Panc1 (cell line): Measurements from ENCODE around the gene LZTFL1. TPM values are rescaled to one million over a fixed set of nuclear protein-coding genes. Genes with fewer than 3 reads are reported as not detected.

Experiments used
- ATAC-seq: fragments of 200-7000 bp; cut with Tn5 transposase; 2 replicates; pipeline ENCODE4 v1.9.1; 2020; ENCODE audit warnings: mild to moderate bottlenecking, moderate library complexity
- BruUV-seq: library from RNA; stranded (reverse); fragments of 400-500 nt; replicated peaks from 2 replicates; lab custom pipeline; 2021; lab: Mats Ljungman, UMichigan
- CTCF ChIA-PET: fragments of 300-600 bp; sonication (Branson Sonifier 250); formaldehyde crosslinking; loops from one replicate; lab custom pipeline; 2022; ENCODE audit warnings: antibody characterized with exemption; lab: Charles Lee
- POLR2A ChIA-PET: fragments of 300-600 bp; sonication (Branson Sonifier 250); formaldehyde crosslinking; loops from one replicate; lab custom pipeline; 2022; ENCODE audit warnings: antibody characterized with exemption; lab: Charles Lee
- DNase-seq: peaks from one replicate; pipeline ENCODE4 v3.0.0-alpha.2; 2010; ENCODE audit warnings: low read depth, low spot score
- H3K27ac ChIP-seq: 2 replicates; pipeline ENCODE4 v1.5.1; 2011; ENCODE audit warnings: mild to moderate bottlenecking, low read length, inconsistent platforms
- H3K27me3 ChIP-seq: fragments of 200-500 bp; sonication (Bioruptor generic); 2 replicates; pipeline ENCODE4 v1.6.0; 2014; ENCODE audit warnings: low read length, inconsistent platforms; ENCODE audit not compliant: control insufficient read depth, insufficient read depth
- H3K36me3 ChIP-seq: fragments of 200-500 bp; sonication (Bioruptor generic); 2 replicates; pipeline ENCODE4 v1.5.1; 2014; ENCODE audit warnings: inconsistent platforms, mild to moderate bottlenecking, low read length, moderate library complexity; ENCODE audit not compliant: control insufficient read depth, insufficient read depth
- H3K4me1 ChIP-seq: 2 replicates; pipeline ENCODE4 v1.5.1; 2011; ENCODE audit warnings: inconsistent platforms, mild to moderate bottlenecking, low read length, moderate library complexity; ENCODE audit not compliant: control insufficient read depth, insufficient read depth
- H3K4me3 ChIP-seq, 2 experiments: 2 replicates each; pipeline ENCODE4 v1.5.1; 2011 to 2012; ENCODE audit warnings: low read depth in 2 of 2, low read length in 2 of 2, mild to moderate bottlenecking in 2 of 2, inconsistent platforms in 1 of 2, moderate library complexity in 1 of 2
- H3K9me3 ChIP-seq: fragments of 200-500 bp; sonication (Bioruptor generic); 2 replicates; pipeline ENCODE4 v1.5.1; 2014; ENCODE audit warnings: low read depth, mild to moderate bottlenecking, inconsistent platforms, low read length, moderate library complexity; ENCODE audit not compliant: control insufficient read depth, insufficient read depth
- POLR2AphosphoS5 ChIP-seq: IDR thresholded peaks from 2 replicates; pipeline ENCODE4 v1.6.1; 2012; ENCODE audit warnings: mild to moderate bottlenecking, low read depth, low read length, moderate library complexity
- SIN3A ChIP-seq: IDR thresholded peaks from 2 replicates; pipeline ENCODE4 v1.6.1; 2012; ENCODE audit warnings: low read depth, mild to moderate bottlenecking, low read length, moderate library complexity, borderline replicate concordance; ENCODE audit not compliant: insufficient read depth
- TCF7L2 ChIP-seq: IDR thresholded peaks from 2 replicates; pipeline ENCODE4 v1.6.1; 2011; ENCODE audit warnings: mild to moderate bottlenecking, low read depth, low read length, inconsistent platforms
- in situ Hi-C: cut with HindIII; loops from 2 replicates; pipeline ENCODE4 v1.10.0; 2016; ENCODE audit warnings: low sequenced_read_pairs, low pct_unique_long_range_greater_than_20kb
- intact Hi-C: fragments of 100-400 bp; cut with micrococcal nuclease; formaldehyde crosslinking; loops from one replicate; pipeline ENCODE4 v1.10.0; 2022; ENCODE audit not compliant: unreplicated experiment
- total RNA-seq: library from RNA; stranded (reverse); gene quantifications from one replicate; pipeline ENCODE4 v1.2.1, GENCODE V29; 2021; ENCODE audit not compliant: unreplicated experiment
- TF ChIP-seq, protein P1 (sequence below): fragments of 450-650 bp; IDR thresholded peaks from 2 replicates; pipeline ENCODE4 v1.5.1; 2017; ENCODE audit warnings: mild to moderate bottlenecking
- TF ChIP-seq, protein P2 (sequence below), 2 experiments: IDR thresholded peaks; 2 replicates each; pipeline ENCODE4 v1.6.1; 2011 to 2012; ENCODE audit warnings: low read depth in 2 of 2, control low read depth in 1 of 2, low read length in 1 of 2, mild to moderate bottlenecking in 1 of 2, moderate library complexity in 1 of 2; ENCODE audit not compliant: insufficient read depth in 1 of 2

The LZTFL1 gene
- total RNA-seq, 1 experiment from 2014 or later: 12.3 TPM

DNA sequence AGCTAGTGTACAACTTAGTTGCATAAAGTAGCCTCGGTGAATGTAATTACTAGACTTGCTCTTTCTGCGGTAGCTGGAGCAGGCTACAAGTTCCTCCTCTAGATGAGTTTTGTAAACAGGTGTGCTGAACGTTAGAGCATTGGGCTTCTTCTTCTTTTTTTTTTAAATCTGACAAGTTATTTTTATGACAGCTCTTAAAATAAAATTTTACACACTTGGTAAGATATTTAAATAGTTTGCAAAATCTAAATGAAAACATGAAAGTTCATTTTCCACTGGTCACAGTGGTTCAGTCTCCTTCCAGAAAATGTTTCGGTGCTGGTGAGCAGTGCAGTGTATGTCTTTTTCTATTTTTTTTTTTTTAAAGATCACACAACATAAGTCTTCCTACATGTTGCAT is 47.4 kb upstream of the LZTFL1 start:
- intact Hi-C loops: no loop called here
- DNase-seq (no peak), ATAC-seq (no peak)
- ChIA-PET POLR2A (no interaction called here), CTCF (no interaction called here)
- Histone ChIP-seq H3K36me3 (no peaks in the 10 kb centered on the region), H3K9me3 (no peaks in the 10 kb centered on the region), H3K4me3 (no peak overlapping the region), H3K27me3 (peaks cover 2% of the 10 kb centered on the region; the same call in 1 of the 2 replicates), H3K27ac (no peak overlapping the region), H3K4me1 (no peaks in the 10 kb centered on the region)
- no TSS peak for BruUV-seq
- TF ChIP-seq TCF7L2: no peak
- TF ChIP-seq POLR2AphosphoS5: no peak
- TF ChIP-seq SIN3A: no peak
- TF ChIP-seq, protein P1, sequence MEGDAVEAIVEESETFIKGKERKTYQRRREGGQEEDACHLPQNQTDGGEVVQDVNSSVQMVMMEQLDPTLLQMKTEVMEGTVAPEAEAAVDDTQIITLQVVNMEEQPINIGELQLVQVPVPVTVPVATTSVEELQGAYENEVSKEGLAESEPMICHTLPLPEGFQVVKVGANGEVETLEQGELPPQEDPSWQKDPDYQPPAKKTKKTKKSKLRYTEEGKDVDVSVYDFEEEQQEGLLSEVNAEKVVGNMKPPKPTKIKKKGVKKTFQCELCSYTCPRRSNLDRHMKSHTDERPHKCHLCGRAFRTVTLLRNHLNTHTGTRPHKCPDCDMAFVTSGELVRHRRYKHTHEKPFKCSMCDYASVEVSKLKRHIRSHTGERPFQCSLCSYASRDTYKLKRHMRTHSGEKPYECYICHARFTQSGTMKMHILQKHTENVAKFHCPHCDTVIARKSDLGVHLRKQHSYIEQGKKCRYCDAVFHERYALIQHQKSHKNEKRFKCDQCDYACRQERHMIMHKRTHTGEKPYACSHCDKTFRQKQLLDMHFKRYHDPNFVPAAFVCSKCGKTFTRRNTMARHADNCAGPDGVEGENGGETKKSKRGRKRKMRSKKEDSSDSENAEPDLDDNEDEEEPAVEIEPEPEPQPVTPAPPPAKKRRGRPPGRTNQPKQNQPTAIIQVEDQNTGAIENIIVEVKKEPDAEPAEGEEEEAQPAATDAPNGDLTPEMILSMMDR: no peak
- TF ChIP-seq, protein P2, sequence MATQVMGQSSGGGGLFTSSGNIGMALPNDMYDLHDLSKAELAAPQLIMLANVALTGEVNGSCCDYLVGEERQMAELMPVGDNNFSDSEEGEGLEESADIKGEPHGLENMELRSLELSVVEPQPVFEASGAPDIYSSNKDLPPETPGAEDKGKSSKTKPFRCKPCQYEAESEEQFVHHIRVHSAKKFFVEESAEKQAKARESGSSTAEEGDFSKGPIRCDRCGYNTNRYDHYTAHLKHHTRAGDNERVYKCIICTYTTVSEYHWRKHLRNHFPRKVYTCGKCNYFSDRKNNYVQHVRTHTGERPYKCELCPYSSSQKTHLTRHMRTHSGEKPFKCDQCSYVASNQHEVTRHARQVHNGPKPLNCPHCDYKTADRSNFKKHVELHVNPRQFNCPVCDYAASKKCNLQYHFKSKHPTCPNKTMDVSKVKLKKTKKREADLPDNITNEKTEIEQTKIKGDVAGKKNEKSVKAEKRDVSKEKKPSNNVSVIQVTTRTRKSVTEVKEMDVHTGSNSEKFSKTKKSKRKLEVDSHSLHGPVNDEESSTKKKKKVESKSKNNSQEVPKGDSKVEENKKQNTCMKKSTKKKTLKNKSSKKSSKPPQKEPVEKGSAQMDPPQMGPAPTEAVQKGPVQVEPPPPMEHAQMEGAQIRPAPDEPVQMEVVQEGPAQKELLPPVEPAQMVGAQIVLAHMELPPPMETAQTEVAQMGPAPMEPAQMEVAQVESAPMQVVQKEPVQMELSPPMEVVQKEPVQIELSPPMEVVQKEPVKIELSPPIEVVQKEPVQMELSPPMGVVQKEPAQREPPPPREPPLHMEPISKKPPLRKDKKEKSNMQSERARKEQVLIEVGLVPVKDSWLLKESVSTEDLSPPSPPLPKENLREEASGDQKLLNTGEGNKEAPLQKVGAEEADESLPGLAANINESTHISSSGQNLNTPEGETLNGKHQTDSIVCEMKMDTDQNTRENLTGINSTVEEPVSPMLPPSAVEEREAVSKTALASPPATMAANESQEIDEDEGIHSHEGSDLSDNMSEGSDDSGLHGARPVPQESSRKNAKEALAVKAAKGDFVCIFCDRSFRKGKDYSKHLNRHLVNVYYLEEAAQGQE (IDR thresholded peaks at IDR 0.05; ENCODE audit: insufficient read depth in 1 of 2, low read depth in 2 of 2, low read length in 1 of 2): no peak
- in situ Hi-C loops: no loop called here

DNA sequence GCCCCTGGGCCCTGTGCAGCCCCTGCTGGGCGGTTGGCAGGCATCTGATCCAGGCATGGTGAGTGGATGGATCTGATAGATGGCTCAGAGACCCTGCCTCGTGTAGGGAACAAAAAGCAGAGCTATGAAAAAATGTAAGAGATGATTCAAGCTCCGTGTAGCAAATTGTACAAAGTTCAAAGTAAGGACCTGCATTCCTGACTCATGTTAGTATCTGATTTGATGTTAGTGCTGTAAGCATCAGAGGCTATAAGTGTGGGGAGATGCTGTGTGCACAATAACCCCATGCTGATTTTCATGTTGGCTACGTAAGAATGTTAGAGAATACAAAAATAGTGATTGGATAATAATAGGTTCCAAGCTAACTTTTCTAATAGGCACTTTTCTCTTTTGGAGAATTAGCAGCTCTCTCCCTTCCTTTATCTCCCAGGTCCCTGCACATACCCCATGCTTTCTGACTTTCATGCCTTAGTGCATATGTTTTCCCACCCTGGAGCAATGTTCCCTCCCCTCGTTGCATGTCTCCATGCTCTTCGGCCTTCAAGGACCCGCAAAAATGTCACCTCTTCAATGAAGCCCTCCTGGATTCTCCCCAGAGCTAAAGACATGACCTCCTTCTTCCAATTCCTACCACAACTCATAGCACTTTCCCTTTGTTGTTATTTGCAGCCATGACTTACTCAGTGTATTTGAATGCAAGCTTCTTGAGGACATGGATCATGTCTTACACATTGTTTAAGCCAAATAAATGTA is 46.0 kb upstream of the LZTFL1 start:
- DNase-seq: no peak
- no peak for TF ChIP-seq TCF7L2
- TF ChIP-seq SIN3A: no peak
- TF ChIP-seq, protein P1: no peak
- TF ChIP-seq, protein P2 (IDR thresholded peaks at IDR 0.05; ENCODE audit: insufficient read depth in 1 of 2, low read depth in 2 of 2, low read length in 1 of 2): no peak
- no peak for TF ChIP-seq POLR2AphosphoS5
- BruUV-seq: no TSS peak
- ChIA-PET CTCF (no interaction called here), POLR2A (no interaction called here)
- in situ Hi-C loops: no loop called here
- H3K9me3 ChIP-seq: no peaks in the 10 kb centered on the region
- H3K4me3 ChIP-seq: no peak overlapping the region
- no peaks in the 10 kb centered on the region for H3K4me1 ChIP-seq
- H3K36me3 ChIP-seq: no peaks in the 10 kb centered on the region
- intact Hi-C loops: no loop called here
- H3K27me3 ChIP-seq: peaks cover 2% of the 10 kb centered on the region
- no peak for ATAC-seq
- no peak overlapping the region for H3K27ac ChIP-seq
